Kidney epithelial cell (primary cell): ENCODE measurements around the gene SIPA1L3. TPM values are rescaled to one million over a fixed set of nuclear protein-coding genes. Genes with fewer than 3 reads are reported as not detected.

ENCODE experiments used
- DNase-seq: peaks from one replicate; pipeline ENCODE4 v3.0.0-alpha.2; 2010; ENCODE audit warnings: low read depth
- H3K27me3 ChIP-seq: 2 replicates; pipeline ENCODE4 v1.6.0; 2011; ENCODE audit warnings: low read length; ENCODE audit not compliant: control insufficient read depth, insufficient read depth
- H3K36me3 ChIP-seq: 2 replicates; pipeline ENCODE4 v1.5.1; 2011; ENCODE audit warnings: low read length; ENCODE audit not compliant: control insufficient read depth, insufficient read depth
- H3K4me3 ChIP-seq: 2 replicates; pipeline ENCODE4 v1.5.1; 2011; ENCODE audit warnings: low read depth, mild to moderate bottlenecking, control low read depth, low read length
- CTCF ChIP-seq: IDR thresholded peaks from 2 replicates; pipeline ENCODE4 v1.5.1; 2011; ENCODE audit warnings: mild to moderate bottlenecking, moderate library complexity, low read length, control low read depth, inconsistent platforms; ENCODE audit not compliant: insufficient read depth, poor library complexity, severe bottlenecking
- total RNA-seq: library from RNA; depleted of rRNA; stranded (reverse); fragments of >200 nt; gene quantifications from 2 replicates; pipeline ENCODE4 v1.2.3, GENCODE V29; 2015

The SIPA1L3 gene
- total RNA-seq, 1 donor from 2014 or later = 40.4 TPM

GRCh38 chr19:38006361-38007045 is 99.5 kb downstream of the SIPA1L3 start:
- no peaks in the 10 kb centered on the region for H3K27me3 ChIP-seq
- no peaks in the 10 kb centered on the region for H3K36me3 ChIP-seq
- TF ChIP-seq CTCF = no peak
- DNase-seq = no peak
- H3K4me3 ChIP-seq = no peak overlapping the region

- no peaks in the 10 kb centered on the region for H3K27me3 ChIP-seq
- no peaks in the 10 kb centered on the region for H3K36me3 ChIP-seq
- no peak for TF ChIP-seq CTCF
- DNase-seq = no peak
- H3K4me3 ChIP-seq = no peak overlapping the region
These were observed 102.7 kb downstream of the SIPA1L3 start for GRCh38 chr19:38009650-38010242.

- Histone ChIP-seq H3K4me3 (no peak overlapping the region), H3K27me3 (no peaks in the 10 kb centered on the region), H3K36me3 (no peaks in the 10 kb centered on the region)
- TF ChIP-seq CTCF = no peak
- DNase-seq = no peak
These were observed 104.4 kb downstream of the SIPA1L3 start for GRCh38 chr19:38011426-38011825.

- Histone ChIP-seq H3K4me3 (no peak overlapping the region), H3K36me3 (no peaks in the 10 kb centered on the region), H3K27me3 (no peaks in the 10 kb centered on the region)
- no peak for TF ChIP-seq CTCF
- no peak for DNase-seq
These were observed 105.3 kb downstream of the SIPA1L3 start for GRCh38 chr19:38012290-38012689.

- H3K27me3 ChIP-seq = no peaks in the 10 kb centered on the region
- H3K36me3 ChIP-seq = no peaks in the 10 kb centered on the region
- H3K4me3 ChIP-seq = no peak overlapping the region
- no peak for TF ChIP-seq CTCF
- DNase-seq = no peak
These were observed 105.9 kb downstream of the SIPA1L3 start for GRCh38 chr19:38012944-38013343.
